Uterus (tissue), 2 donors: Measurements from ENCODE around the gene WDR19.

Source experiments
- POLR2A ChIP-seq, 2 donors: fragments of 450-650 bp; IDR thresholded peaks; one replicate each; pipeline ENCODE4 v1.6.1; 2016; ENCODE audit warnings: antibody characterized with exemption in 2 of 2, mild to moderate bottlenecking in 1 of 2, moderate library complexity in 1 of 2
- TF ChIP-seq, protein P1 (sequence below), 4 experiments: fragments of 200-600 bp in 2 of 4; fragments of 450-650 bp in 2 of 4; sonication (generic) in 2 of 4; IDR thresholded peaks; one replicate each; pipeline ENCODE4 v1.5.1; 2016 to 2019; ENCODE audit warnings: antibody characterized with exemption in 4 of 4, mild to moderate bottlenecking in 2 of 4, moderate library complexity in 1 of 4

DNA sequence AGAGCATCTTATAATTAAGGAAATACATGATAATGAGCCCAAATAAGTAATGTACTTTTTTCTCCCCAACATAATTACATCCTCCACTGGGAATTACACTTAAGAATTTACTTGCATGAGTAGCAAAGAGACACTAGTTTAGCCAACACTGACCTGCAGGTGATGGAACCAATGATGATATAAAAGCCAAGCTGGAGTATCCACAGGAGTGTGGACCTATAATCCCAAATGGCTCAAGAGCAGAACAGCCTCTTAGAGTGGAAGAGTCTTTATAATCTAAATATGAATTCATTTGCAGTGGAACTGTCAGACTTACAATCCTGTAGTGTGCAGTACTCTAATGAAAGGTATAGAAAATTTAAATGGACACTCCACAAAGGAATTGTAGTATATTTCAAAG is 22.2 kb downstream of the WDR19 start:
- TF ChIP-seq, protein P1, sequence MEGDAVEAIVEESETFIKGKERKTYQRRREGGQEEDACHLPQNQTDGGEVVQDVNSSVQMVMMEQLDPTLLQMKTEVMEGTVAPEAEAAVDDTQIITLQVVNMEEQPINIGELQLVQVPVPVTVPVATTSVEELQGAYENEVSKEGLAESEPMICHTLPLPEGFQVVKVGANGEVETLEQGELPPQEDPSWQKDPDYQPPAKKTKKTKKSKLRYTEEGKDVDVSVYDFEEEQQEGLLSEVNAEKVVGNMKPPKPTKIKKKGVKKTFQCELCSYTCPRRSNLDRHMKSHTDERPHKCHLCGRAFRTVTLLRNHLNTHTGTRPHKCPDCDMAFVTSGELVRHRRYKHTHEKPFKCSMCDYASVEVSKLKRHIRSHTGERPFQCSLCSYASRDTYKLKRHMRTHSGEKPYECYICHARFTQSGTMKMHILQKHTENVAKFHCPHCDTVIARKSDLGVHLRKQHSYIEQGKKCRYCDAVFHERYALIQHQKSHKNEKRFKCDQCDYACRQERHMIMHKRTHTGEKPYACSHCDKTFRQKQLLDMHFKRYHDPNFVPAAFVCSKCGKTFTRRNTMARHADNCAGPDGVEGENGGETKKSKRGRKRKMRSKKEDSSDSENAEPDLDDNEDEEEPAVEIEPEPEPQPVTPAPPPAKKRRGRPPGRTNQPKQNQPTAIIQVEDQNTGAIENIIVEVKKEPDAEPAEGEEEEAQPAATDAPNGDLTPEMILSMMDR (IDR thresholded peaks at IDR 0.05) = no peak
- TF ChIP-seq POLR2A (IDR thresholded peaks at IDR 0.05) = no peak
